HCT116 (cell line): ENCODE data around the gene IQCN. TPM values are rescaled to one million over a fixed set of nuclear protein-coding genes. Genes with fewer than 3 reads are reported as not detected.
A peak's percentile ranks its signal among the peaks of the same experiment; 100 is the strongest.

Experiments used
- ATAC-seq: fragments of 200-7000 bp; cut with Tn5 transposase; 2 replicates; pipeline ENCODE4 v1.9.1; 2020; ENCODE audit warnings: mild to moderate bottlenecking, moderate library complexity
- BruUV-seq: library from RNA; stranded (reverse); fragments of 400-500 nt; replicated peaks from 2 replicates; lab custom pipeline; 2021; lab: Mats Ljungman, UMichigan
- CTCF ChIA-PET: fragments of 300-600 bp; sonication (Branson Sonifier 250); formaldehyde crosslinking; loops from one replicate; lab custom pipeline; 2021; ENCODE audit warnings: antibody characterized with exemption; lab: Charles Lee
- POLR2A ChIA-PET: fragments of 300-600, 350-600 bp; sonication (Branson Sonifier 250); formaldehyde crosslinking; loops from one replicate; lab custom pipeline; 2021; ENCODE audit warnings: antibody characterized with exemption; lab: Charles Lee
- RAD21 ChIA-PET, 2 experiments: fragments of 300-600 bp; sonication (Branson Sonifier 250); formaldehyde crosslinking; loops; one replicate each; lab custom pipeline; 2023; ENCODE audit warnings: low total read pairs in 2 of 2; ENCODE audit not compliant: uncharacterized antibody in 2 of 2, unreplicated experiment in 2 of 2, low non-redundant PET in 1 of 2; lab: Charles Lee
- DNase-seq: peaks from one replicate; pipeline ENCODE4 v3.0.0-alpha.2; 2010; ENCODE audit warnings: low read depth, low spot score
- H2AFZ ChIP-seq: fragments of 200-600 bp; shearing (Covaris generic), sonication (generic); 2 replicates; pipeline ENCODE4 v1.6.1; 2017; ENCODE audit warnings: low read depth, mixed run types, mixed read lengths, antibody characterized with exemption, low read length; ENCODE audit not compliant: poor library complexity, severe bottlenecking
- H3K27ac ChIP-seq: 2 replicates; pipeline ENCODE4 v1.5.1; 2012; ENCODE audit warnings: low read depth, low read length
- H3K27me3 ChIP-seq: fragments of 200-600 bp; sonication (generic); 2 replicates; pipeline ENCODE4 v1.6.1; 2016; ENCODE audit warnings: mixed run types, low read length, mixed read lengths; ENCODE audit not compliant: insufficient read depth
- H3K36me3 ChIP-seq, 2 experiments: fragments of 200-500 bp in 1 of 2; fragments of 200-600 bp in 1 of 2; sonication (Bioruptor generic) in 1 of 2; sonication (generic) in 1 of 2; 2 replicates each; pipeline versions ENCODE4 v1.5.1 to v1.6.1; 2014 to 2016; ENCODE audit warnings: low read length in 2 of 2, inconsistent platforms in 1 of 2, mixed read lengths in 1 of 2, mixed run types in 1 of 2; ENCODE audit not compliant: insufficient read depth in 2 of 2, control insufficient read depth in 1 of 2
- H3K4me1 ChIP-seq, 2 experiments: fragments of 200-600 bp in 1 of 2; sonication (generic) in 1 of 2; 2 replicates each; pipeline versions ENCODE4 v1.5.1 to v1.6.1; 2012 to 2017; ENCODE audit warnings: low read length in 2 of 2, inconsistent platforms in 1 of 2, mild to moderate bottlenecking in 1 of 2, mixed read lengths in 1 of 2, mixed run types in 1 of 2, moderate library complexity in 1 of 2; ENCODE audit not compliant: insufficient read depth in 2 of 2, control insufficient read depth in 1 of 2
- H3K4me2 ChIP-seq: fragments of 200-600 bp; sonication (generic); 2 replicates; pipeline ENCODE4 v1.6.1; 2017; ENCODE audit warnings: mixed run types, low read length, mixed read lengths
- H3K4me3 ChIP-seq, 2 experiments: fragments of 200-600 bp in 1 of 2; sonication (generic) in 1 of 2; replicated peaks in 1 of 2; 2 replicates each; pipeline ENCODE4 v1.5.1; 2011 to 2016; ENCODE audit warnings: low read length in 2 of 2, control low read depth in 1 of 2, low read depth in 1 of 2, mild to moderate bottlenecking in 1 of 2, mixed read lengths in 1 of 2, mixed run types in 1 of 2
- H3K79me2 ChIP-seq: fragments of 200-600 bp; sonication (generic); 2 replicates; pipeline ENCODE4 v1.6.1; 2017; ENCODE audit warnings: mild to moderate bottlenecking, mixed run types, low read length, moderate library complexity, mixed read lengths; ENCODE audit not compliant: insufficient read depth
- H3K9ac ChIP-seq: fragments of 200-600 bp; sonication (generic); 2 replicates; pipeline ENCODE4 v1.6.1; 2016; ENCODE audit warnings: low read length, mixed read lengths
- H3K9me2 ChIP-seq: fragments of 200-600 bp; sonication (generic), shearing (Covaris generic); 2 replicates; pipeline ENCODE4 v1.6.1; 2017; ENCODE audit warnings: mixed run types, mild to moderate bottlenecking, moderate library complexity; ENCODE audit not compliant: insufficient read depth
- H3K9me3 ChIP-seq, 2 experiments: fragments of 200-500 bp in 1 of 2; fragments of 200-600 bp in 1 of 2; sonication (Bioruptor generic) in 1 of 2; sonication (generic) in 1 of 2; 2 replicates each; pipeline ENCODE4 v1.6.1; 2014 to 2017; ENCODE audit warnings: low read length in 2 of 2, mixed read lengths in 2 of 2, inconsistent platforms in 1 of 2, low read depth in 1 of 2, mild to moderate bottlenecking in 1 of 2, mixed run types in 1 of 2, moderate library complexity in 1 of 2; ENCODE audit not compliant: control insufficient read depth in 1 of 2, insufficient read depth in 1 of 2
- H4K20me1 ChIP-seq: fragments of 200-600 bp; sonication (generic), shearing (Covaris generic); 2 replicates; pipeline ENCODE4 v1.6.1; 2017; ENCODE audit warnings: mixed run types, mild to moderate bottlenecking, moderate library complexity; ENCODE audit not compliant: insufficient read depth
- ATF3 ChIP-seq: IDR thresholded peaks from 2 replicates; pipeline ENCODE4 v1.6.1; 2012
- CBX3 ChIP-seq: IDR thresholded peaks from 2 replicates; pipeline ENCODE4 v1.6.1; 2012; ENCODE audit warnings: low read depth
- CTCF ChIP-seq, 3 experiments: fragments of 200-600 bp in 1 of 3; sonication (generic) in 1 of 3; IDR thresholded peaks in 2 of 3; conservative IDR thresholded peaks in 1 of 3; 2 replicates each; pipeline ENCODE4 v1.5.1; 2012 to 2017; ENCODE audit warnings: low read depth in 2 of 3, low read length in 2 of 3, antibody characterized with exemption in 1 of 3, borderline replicate concordance in 1 of 3, control low read depth in 1 of 3, mild to moderate bottlenecking in 1 of 3, mixed read lengths in 1 of 3, mixed run types in 1 of 3, moderate library complexity in 1 of 3; ENCODE audit not compliant: insufficient read depth in 1 of 3
- ELF1 ChIP-seq: IDR thresholded peaks from 2 replicates; pipeline ENCODE4 v1.6.1; 2012; ENCODE audit warnings: low read depth, borderline replicate concordance
- FOSL1 ChIP-seq: IDR thresholded peaks from 2 replicates; pipeline ENCODE4 v1.6.1; 2012; ENCODE audit warnings: low read depth
- MAX ChIP-seq: IDR thresholded peaks from 2 replicates; pipeline ENCODE4 v1.6.1; 2012
- SIN3A ChIP-seq: IDR thresholded peaks from 2 replicates; pipeline ENCODE4 v1.6.1; 2012; ENCODE audit warnings: low read depth
- SRF ChIP-seq: IDR thresholded peaks from 2 replicates; pipeline ENCODE4 v1.6.1; 2012; ENCODE audit warnings: low read depth
- TCF7L2 ChIP-seq: IDR thresholded peaks from 2 replicates; pipeline ENCODE4 v1.7.0; 2011; ENCODE audit warnings: borderline replicate concordance, inconsistent platforms; ENCODE audit not compliant: insufficient read depth, insufficient read length; ENCODE audit errors: extremely low read depth
- YY1 ChIP-seq: IDR thresholded peaks from 2 replicates; pipeline ENCODE4 v1.6.1; 2011; ENCODE audit warnings: low read length, low read depth, moderate library complexity, mild to moderate bottlenecking; ENCODE audit not compliant: insufficient replicate concordance; ENCODE audit errors: extremely low read depth
- ZNF274 ChIP-seq: fragments of 200-500 bp; sonication (Bioruptor generic); IDR thresholded peaks from 2 replicates; pipeline ENCODE4 v1.6.1; 2014; ENCODE audit warnings: mild to moderate bottlenecking, low read depth, low read length, inconsistent platforms
- intact Hi-C: fragments of 100-400 bp; cut with micrococcal nuclease; formaldehyde crosslinking; loops from 2 replicates; pipeline ENCODE4 v1.10.0; 2022
- total RNA-seq: library from RNA; stranded (reverse); gene quantifications from one replicate; pipeline ENCODE4 v1.2.1, GENCODE V29; 2021; ENCODE audit not compliant: unreplicated experiment

The IQCN gene
- total RNA-seq, 1 experiment from 2014 or later: 4.8 TPM

DNA sequence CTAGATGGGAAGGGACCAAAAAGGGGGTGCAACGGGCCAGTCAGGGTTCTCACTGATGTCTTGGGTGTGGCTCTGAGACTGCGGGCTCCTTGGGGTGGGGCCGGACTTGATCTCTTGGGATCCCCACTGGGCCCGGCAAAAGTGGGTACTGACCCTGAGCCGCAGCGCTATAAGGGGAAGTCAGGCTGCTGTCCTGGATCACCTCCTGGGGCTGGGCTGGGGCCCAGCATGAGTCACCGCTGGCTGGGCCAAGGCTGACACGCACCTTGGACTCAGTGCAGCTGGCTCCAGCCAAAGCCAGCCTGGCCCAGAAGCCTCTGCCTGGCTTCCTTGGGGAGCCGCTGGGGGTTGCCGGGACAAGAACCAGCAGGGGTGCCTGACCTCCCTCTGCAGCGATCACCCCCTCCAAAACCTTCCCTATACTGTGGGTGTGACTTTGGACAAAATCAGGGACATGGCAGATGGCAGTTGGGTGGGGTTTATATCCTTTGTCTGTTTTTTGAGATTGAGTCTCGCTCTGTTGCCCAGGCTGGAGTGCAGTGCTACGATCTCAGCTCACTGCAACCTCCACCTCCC, 617 bp upstream of the IQCN start (continued):
- TF ChIP-seq ELF1 (no peak), CBX3 (0 out of 2 replicates have a peak, but pooled peaks have one; percentile 19), ATF3 (no peak)
- TF ChIP-seq, all 23 proteins: peak for 6

DNA sequence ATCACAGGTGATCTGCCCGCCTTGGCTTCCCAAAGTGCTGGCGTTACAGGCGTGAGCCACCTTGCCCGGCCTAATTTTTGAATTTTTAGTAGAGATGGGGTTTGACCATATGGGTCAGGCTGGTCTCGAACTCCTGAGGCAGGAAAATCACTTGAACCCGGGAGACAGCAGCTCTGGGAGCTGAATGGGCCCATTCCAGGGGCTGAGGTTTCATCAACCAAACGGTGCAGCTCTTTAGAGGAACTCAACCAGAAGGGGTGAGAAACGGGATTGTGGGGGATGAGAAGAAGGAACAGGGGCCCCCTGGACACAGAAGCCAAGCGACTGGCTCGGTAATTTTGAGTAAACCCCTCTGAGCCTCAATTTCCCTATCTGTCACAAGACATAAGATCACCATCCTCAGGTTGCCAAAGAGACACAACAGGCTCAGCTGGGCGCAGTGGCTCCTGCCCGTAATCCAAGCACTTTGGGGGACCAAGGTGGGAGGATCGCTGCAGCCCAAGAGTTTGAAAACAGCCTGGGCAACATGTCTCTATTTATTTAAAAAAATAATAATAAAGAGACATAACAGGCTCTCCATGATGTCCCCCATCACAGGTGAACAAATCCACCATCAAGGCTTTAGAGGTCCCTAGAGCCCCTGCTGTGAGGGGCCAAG, 562 bp downstream of the IQCN start:
- H3K36me3 ChIP-seq: 0 out of 4 replicates have a peak, but pooled peaks cover 0 to 4% of the 10 kb centered on the region in 2 experiments
- peaks cover 52 to 64% of the 10 kb centered on the region in 2 experiments for H3K4me1 ChIP-seq
- no peaks in the 10 kb centered on the region for H4K20me1 ChIP-seq
- H3K79me2 ChIP-seq: peaks cover 13% of the 10 kb centered on the region
- peak overlapping the region; percentile 66 for H3K9ac ChIP-seq
- no peak for DNase-seq
- peak overlapping the region; percentile 92 for H3K27ac ChIP-seq
- ChIA-PET POLR2A (interaction anchor here (0.7 to 5.3 kb wide), 8 partner anchors 18 to 116 kb away, joined by 3 to 24 read pairs (median 4); partner anchors contain the start of genes GDF15 and LSM4), CTCF (interaction anchor here (0.5 to 2.3 kb wide), 7 partner anchors 19 to 143 kb away, joined by 3 to 15 read pairs (median 3); a partner anchor contains a TSS), RAD21 (interaction anchor here (0.6 to 1.7 kb wide), 5 partner anchors 19 to 55 kb away, joined by 3 to 7 read pairs (median 3); no protein-coding TSS in a partner anchor)
- H2AFZ ChIP-seq: no peak overlapping the region
- intact Hi-C loops: loop anchor here (1.0 to 2.0 kb wide), 2 partner anchors 31 to 81 kb away; no protein-coding TSS in a partner anchor
- peak overlapping the region; percentile 17 to 47 for H3K4me3 ChIP-seq
- no peaks in the 10 kb centered on the region for H3K27me3 ChIP-seq
- ATAC-seq: no peak
- BruUV-seq: no TSS peak
- TF ChIP-seq SIN3A (no peak), ELF1 (no peak), YY1 (no peak), ATF3 (no peak), SRF (no peak), MAX (no peak), CTCF (IDR thresholded peaks at IDR 0.05 in 2 of 3, conservative IDR thresholded peaks at IDR 0.05 in 1 of 3; ENCODE audit: borderline replicate concordance in 1 of 3, insufficient read depth in 1 of 3, low read depth in 2 of 3, low read length in 2 of 3) (no peak), TCF7L2 (no peak), ZNF274 (no peak), FOSL1 (no peak)
- H3K9me2 ChIP-seq: no peaks in the 10 kb centered on the region
- H3K4me2 ChIP-seq: peak overlapping the region; percentile 87
- no peaks in the 10 kb centered on the region for H3K9me3 ChIP-seq
